Stomach (tissue), 9 donors: ENCODE results near the gene IREB2. TPM values are rescaled to one million over a fixed set of nuclear protein-coding genes. Genes with fewer than 3 reads are reported as not detected.
A peak's percentile ranks its signal among the peaks of the same experiment; 100 is the strongest.

Source experiments
- DNase-seq, 2 donors: peaks; one replicate each; pipeline versions ENCODE4 v3.0.0 to v3.0.0-alpha.2; 2013 to 2019
- H3K27ac ChIP-seq, 5 donors: fragments of 200-600 bp in 4 of 5; sonication (generic) in 4 of 5; one replicate each; pipeline ENCODE4 v1.5.1; 2013 to 2019; ENCODE audit warnings: mild to moderate bottlenecking in 1 of 5, moderate library complexity in 1 of 5
- H3K27me3 ChIP-seq, 3 donors: fragments of 200-600 bp; sonication (generic); one replicate each; pipeline ENCODE4 v1.5.1; 2017 to 2019; ENCODE audit warnings: mixed run types in 1 of 3
- H3K36me3 ChIP-seq, 4 donors: fragments of 200-600 bp; sonication (generic); 1 replicate in 3 of 4; 2 replicates in 1 of 4; pipeline ENCODE4 v1.5.1; 2016 to 2019
- H3K4me1 ChIP-seq, 4 donors: fragments of 200-600 bp; sonication (generic); one replicate each; pipeline ENCODE4 v1.5.1; 2016 to 2019
- H3K4me3 ChIP-seq, 4 donors: fragments of 200-600 bp; sonication (generic) in 3 of 4; one replicate each; pipeline ENCODE4 v1.5.1; 2016 to 2019; ENCODE audit warnings: mild to moderate bottlenecking in 1 of 4
- H3K9me3 ChIP-seq, 4 donors: fragments of 200-600 bp; sonication (generic); one replicate each; pipeline ENCODE4 v1.5.1; 2016 to 2019
- EP300 ChIP-seq: sonication (generic); formaldehyde crosslinking; IDR thresholded peaks from one replicate; pipeline ENCODE4 v1.6.1; 2017; ENCODE audit warnings: antibody characterized with exemption
- POLR2A ChIP-seq, 4 donors: fragments of 450-650 bp; IDR thresholded peaks; one replicate each; pipeline ENCODE4 v1.6.1; 2016; ENCODE audit warnings: antibody characterized with exemption in 4 of 4, control low read depth in 2 of 4, mild to moderate bottlenecking in 1 of 4, moderate library complexity in 1 of 4
- POLR2AphosphoS5 ChIP-seq, 3 donors: sonication (generic); formaldehyde crosslinking; IDR thresholded peaks; one replicate each; pipeline ENCODE4 v1.6.1; 2016; ENCODE audit warnings: antibody characterized with exemption in 3 of 3
- WGBS, 5 donors: extraction: QIAGEN DNeasy Blood & Tissue Kit in 3 of 5; methylation state at CpG; one replicate each; pipeline versions ENCODE4 v1.1.5 to v1.1.7; 2013 to 2018; 5-methylcytosine and 5-hydroxymethylcytosine counted together
- intact Hi-C: fragments of 100-400 bp; cut with DNase I; formaldehyde crosslinking; loops from one replicate; pipeline ENCODE4 v1.15.1; 2023; ENCODE audit warnings: low total_unique reads
- polyA plus RNA-seq, 3 donors: library from polyadenylated mRNA; stranded (reverse); fragments of 200-250 nt; gene quantifications; one replicate each; pipeline ENCODE4 v1.2.3, GENCODE V29; 2013
- total RNA-seq, 5 donors: library from RNA; depleted of rRNA; stranded (reverse); fragments of >200 nt; gene quantifications; one replicate each; pipeline versions ENCODE4 v1.1.0 to v1.2.3, GENCODE V29; 2014 to 2016
- TF ChIP-seq, protein P1 (sequence below), 7 experiments: fragments of 450-650 bp in 4 of 7; fragments of 200-600 bp in 3 of 7; sonication (generic) in 3 of 7; IDR thresholded peaks; one replicate each; pipeline ENCODE4 v1.5.1; 2016 to 2019; ENCODE audit warnings: antibody characterized with exemption in 7 of 7, control low read depth in 2 of 7, mild to moderate bottlenecking in 1 of 7
- donor health status: healthy with polysubstance abuse.
- donor health status: Bipolar disorder and iron deficiency.
- donor health status: healthy.

IREB2 gene
- total and polyA plus RNA-seq, 8 donors = 7.0 to 248 (median 67.5) TPM

DNA sequence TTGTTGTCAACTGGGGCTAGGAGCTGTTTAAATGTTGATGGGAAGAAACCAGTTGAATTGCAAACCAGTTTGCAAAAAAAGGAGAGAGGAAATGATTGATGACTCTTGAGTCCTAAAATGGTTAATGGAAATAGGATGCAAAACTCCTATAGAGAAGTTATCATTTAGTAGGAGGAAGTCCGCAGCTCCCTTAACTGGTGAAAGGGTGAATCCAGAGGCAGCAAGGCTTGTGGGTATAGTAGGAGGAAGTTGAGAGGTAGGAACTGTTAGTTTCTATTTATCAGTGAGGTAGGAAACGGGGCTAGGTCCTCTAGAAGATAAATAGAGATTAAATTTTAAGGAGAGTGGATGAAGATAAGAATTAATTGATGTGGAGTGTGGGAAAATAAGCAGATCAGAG, 15.4 kb downstream of the IREB2 start:
- intact Hi-C loops = no loop called here
- TF ChIP-seq EP300 (no peak), POLR2A (IDR thresholded peaks at IDR 0.05) (no peak), POLR2AphosphoS5 (IDR thresholded peaks at IDR 0.05) (no peak)
- TF ChIP-seq, protein P1, sequence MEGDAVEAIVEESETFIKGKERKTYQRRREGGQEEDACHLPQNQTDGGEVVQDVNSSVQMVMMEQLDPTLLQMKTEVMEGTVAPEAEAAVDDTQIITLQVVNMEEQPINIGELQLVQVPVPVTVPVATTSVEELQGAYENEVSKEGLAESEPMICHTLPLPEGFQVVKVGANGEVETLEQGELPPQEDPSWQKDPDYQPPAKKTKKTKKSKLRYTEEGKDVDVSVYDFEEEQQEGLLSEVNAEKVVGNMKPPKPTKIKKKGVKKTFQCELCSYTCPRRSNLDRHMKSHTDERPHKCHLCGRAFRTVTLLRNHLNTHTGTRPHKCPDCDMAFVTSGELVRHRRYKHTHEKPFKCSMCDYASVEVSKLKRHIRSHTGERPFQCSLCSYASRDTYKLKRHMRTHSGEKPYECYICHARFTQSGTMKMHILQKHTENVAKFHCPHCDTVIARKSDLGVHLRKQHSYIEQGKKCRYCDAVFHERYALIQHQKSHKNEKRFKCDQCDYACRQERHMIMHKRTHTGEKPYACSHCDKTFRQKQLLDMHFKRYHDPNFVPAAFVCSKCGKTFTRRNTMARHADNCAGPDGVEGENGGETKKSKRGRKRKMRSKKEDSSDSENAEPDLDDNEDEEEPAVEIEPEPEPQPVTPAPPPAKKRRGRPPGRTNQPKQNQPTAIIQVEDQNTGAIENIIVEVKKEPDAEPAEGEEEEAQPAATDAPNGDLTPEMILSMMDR (IDR thresholded peaks at IDR 0.05) = no peak
- Histone ChIP-seq H3K4me1 (peaks cover 50 to 89% (median 70%) of the 10 kb centered on the region in 4 donors), H3K36me3 (no peaks in the 10 kb centered on the region), H3K4me3 (no peak overlapping the region), H3K9me3 (no peaks in the 10 kb centered on the region), H3K27ac (no peak overlapping the region), H3K27me3 (no peaks in the 10 kb centered on the region)
- 19 to 42% (median 30%) methylated on average over 2 of the region's 2 CpGs for WGBS, 5 donors
- peak in 1 of 2 donors; percentile 26 for DNase-seq

DNA sequence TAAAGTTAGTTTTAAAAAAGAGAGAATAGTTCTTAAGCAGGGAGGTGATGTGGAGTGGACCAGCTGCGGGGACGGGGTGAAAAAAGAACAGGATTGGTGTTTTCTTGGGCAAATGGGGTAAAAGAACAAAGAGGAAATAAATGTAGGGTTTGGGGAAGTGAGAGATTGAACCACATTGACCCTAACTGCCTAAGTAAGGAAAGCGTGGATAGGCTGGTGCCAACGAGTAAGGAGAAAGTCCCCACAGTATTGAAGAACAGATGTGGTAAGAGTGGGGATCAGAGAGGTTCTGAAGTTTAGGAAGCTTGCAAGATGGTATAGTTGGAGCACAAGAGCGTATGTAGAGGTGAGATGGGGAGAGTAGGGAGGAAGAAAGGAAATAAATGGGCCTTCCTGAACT, 17.0 kb downstream of the IREB2 start:
- intact Hi-C loops = no loop called here
- Histone ChIP-seq H3K27ac (no peak overlapping the region), H3K9me3 (no peaks in the 10 kb centered on the region), H3K27me3 (no peaks in the 10 kb centered on the region), H3K4me3 (no peak overlapping the region), H3K4me1 (peaks cover 35 to 75% (median 56%) of the 10 kb centered on the region in 4 donors), H3K36me3 (peaks cover 0 to 8% (median 0%) of the 10 kb centered on the region in 4 donors)
- 78 to 87% (median 80%) methylated on average over 5 of the region's 5 CpGs for WGBS, 5 donors
- no peak for TF ChIP-seq POLR2A (IDR thresholded peaks at IDR 0.05)
- TF ChIP-seq EP300 = no peak
- TF ChIP-seq, protein P1 (IDR thresholded peaks at IDR 0.05) = no peak
- no peak for TF ChIP-seq POLR2AphosphoS5 (IDR thresholded peaks at IDR 0.05)
- DNase-seq = no peak

DNA sequence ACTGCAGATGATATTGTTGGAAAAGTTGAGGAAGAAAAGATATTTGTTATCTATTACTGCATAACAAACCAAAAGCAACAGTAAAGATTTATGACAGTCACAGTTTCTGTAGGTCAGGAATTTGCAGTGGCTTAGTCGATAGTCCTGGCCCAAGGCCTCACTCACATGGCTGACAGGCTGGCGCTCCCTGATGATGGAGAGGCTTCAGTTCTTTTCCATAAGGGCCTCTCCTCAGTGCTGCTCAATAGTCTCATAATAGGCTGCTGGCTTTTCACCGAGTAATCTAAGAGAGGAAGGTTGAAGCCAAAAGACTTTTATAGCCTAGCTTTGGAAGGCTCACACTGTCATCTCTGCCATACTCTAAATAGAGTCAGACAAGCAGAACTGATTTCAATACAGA, 17.7 kb downstream of the IREB2 start:
- H3K27me3 ChIP-seq = no peaks in the 10 kb centered on the region
- peak overlapping the region in 1 of 5 donors; percentile 40 for H3K27ac ChIP-seq
- DNase-seq = peak in 1 of 2 donors; percentile 33
- WGBS, 5 donors = 47 to 67% (median 57%) methylated on average over 3 of the region's 3 CpGs
- no peaks in the 10 kb centered on the region for H3K9me3 ChIP-seq
- peaks cover 0 to 8% (median 0%) of the 10 kb centered on the region in 4 donors for H3K36me3 ChIP-seq
- intact Hi-C loops = no loop called here
- TF ChIP-seq POLR2AphosphoS5 (IDR thresholded peaks at IDR 0.05) = no peak
- no peak for TF ChIP-seq EP300
- TF ChIP-seq, protein P1 (IDR thresholded peaks at IDR 0.05) = no peak
- no peak for TF ChIP-seq POLR2A (IDR thresholded peaks at IDR 0.05)
- peaks cover 29 to 74% (median 50%) of the 10 kb centered on the region in 4 donors for H3K4me1 ChIP-seq
- H3K4me3 ChIP-seq = no peak overlapping the region

DNA sequence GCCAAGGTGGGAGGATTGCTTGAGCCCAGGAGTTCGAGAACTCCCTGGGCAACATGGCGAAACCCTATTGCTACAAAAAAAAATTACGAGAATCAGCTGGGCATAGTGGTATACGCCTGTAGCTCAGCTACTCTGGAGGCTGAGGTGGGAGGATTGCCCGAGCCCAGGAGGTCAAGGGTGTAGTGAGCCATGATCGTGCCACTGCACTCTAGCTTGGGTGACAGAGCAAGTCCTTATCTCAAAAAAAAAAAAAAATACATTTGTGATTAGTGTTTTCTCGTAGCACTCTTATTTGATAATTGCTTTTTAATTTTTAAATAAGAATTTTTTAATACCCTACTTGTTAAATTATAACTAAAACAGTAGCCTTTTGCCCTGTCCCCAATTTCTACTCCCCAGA, 18.4 kb downstream of the IREB2 start:
- Histone ChIP-seq H3K27ac (peak overlapping the region in 2 of 5 donors; percentile 5 to 40), H3K27me3 (no peaks in the 10 kb centered on the region), H3K9me3 (no peaks in the 10 kb centered on the region), H3K4me3 (no peak overlapping the region), H3K4me1 (peaks cover 29 to 79% (median 56%) of the 10 kb centered on the region in 4 donors), H3K36me3 (peaks cover 0 to 8% (median 0%) of the 10 kb centered on the region in 4 donors)
- 77 to 84% (median 77%) methylated on average over 7 of the region's 7 CpGs for WGBS, 5 donors
- TF ChIP-seq POLR2A (IDR thresholded peaks at IDR 0.05) = no peak
- no peak for TF ChIP-seq EP300
- TF ChIP-seq, protein P1 (IDR thresholded peaks at IDR 0.05) = no peak
- TF ChIP-seq POLR2AphosphoS5 (IDR thresholded peaks at IDR 0.05) = no peak
- intact Hi-C loops = no loop called here
- no peak for DNase-seq
